Hematopoietic multipotent progenitor cell (in vitro differentiated cells): Measurements from ENCODE around the gene NOXA1. TPM values are rescaled to one million over a fixed set of nuclear protein-coding genes. Genes with fewer than 3 reads are reported as not detected.
"Not testable (repeated sequence)": the region's sequence is repeated elsewhere in the genome, so short reads cannot be mapped to it uniquely, and the experiment has no call there.

Source experiments
- DNase-seq, 3 donors: peaks; one replicate each; pipeline ENCODE4 v3.0.0-alpha.2; 2011 to 2015; ENCODE audit warnings: low read depth in 2 of 3, low spot score in 2 of 3
- total RNA-seq: library from RNA; depleted of rRNA; stranded (reverse); fragments of >200 nt; gene quantifications from one replicate; pipeline ENCODE4 v1.2.3, GENCODE V29; 2012

NOXA1 gene
- total RNA-seq, 1 donor: 4.6 TPM

DNA sequence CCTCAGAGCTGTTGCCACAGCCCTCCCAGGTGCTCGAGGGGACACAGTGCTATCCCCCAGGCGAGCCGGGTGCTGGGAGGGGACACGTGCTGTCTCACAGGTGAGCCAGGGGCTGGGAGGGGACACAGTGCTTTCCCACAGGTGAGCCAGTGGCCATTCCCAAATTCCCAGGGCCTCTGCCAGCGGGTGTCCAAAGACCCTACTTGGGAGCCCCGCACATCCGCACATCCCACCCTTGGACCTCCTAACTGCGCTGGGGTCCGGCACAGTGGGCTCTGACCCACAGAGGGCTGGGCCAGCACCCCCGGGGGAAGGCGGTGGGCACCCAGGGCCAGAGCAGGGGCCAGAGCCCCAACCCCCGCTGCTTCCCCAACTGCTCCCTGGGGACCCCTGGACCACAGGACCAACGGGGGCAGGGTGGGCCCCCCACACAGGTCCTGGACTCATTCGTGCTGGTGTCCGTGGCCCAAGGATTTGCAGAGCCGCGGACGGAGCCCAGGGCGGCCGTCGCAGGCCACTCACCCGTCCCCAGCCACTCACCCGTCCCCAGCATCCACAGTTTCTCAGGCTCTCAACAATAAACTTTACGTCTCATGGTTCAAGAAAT is 18.1 kb upstream of the NOXA1 start:
- DNase-seq: no peak

DNA sequence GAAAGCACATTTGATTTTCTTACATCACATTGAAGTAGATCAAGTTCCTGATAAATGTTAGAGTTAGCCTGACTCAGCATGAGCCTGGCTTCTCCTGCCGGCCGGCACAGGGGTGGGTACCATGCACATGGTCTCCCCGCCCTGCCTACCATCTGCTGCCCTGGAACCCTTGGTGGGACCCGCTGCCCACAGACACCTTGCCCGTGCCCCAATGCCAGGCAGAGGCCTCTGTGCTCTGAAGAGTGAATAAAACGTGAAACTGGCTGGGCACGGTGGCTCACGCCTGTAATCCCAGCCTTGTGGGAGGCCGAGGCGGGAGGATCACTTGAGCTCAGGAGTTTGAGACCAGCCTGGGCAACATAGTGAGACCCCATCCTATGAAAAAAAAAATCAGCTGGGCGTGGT is 17.5 kb upstream of the NOXA1 start:
- DNase-seq: peak in 1 of 3 donors; percentile 54

DNA sequence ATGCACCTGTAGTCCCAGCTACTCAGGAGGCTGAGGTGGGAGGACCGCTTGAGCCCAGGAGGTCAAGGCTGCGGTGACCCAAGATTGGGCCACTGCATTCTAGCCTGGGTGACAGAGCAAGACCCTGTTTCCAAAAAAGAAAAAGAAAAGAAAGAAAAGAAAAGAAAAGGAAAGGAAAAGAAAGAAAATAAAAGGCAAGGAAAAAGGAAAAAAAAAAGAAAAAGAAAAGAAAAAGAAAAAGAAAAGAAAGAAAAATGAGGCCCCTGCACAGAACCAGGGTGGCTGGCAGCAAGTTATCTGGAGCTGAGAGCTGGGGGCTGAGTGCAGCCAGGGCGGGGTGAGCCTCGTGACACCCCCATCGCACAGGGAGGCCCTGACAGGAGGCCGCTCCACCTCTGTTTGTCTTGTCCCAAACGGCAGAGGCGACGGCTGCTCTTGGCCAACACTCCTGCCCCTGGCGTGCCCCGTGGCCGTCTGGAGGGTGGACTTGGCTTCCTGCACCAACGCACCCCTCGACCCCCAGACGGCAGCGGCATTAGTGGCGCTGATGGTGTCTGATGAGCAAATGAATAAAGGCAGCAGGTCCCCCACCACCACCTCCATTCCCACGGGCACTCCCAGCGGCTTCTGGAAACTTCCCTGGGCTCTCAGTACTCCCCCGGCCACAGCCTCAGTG is 17.0 kb upstream of the NOXA1 start:
- DNase-seq: no peak

DNA sequence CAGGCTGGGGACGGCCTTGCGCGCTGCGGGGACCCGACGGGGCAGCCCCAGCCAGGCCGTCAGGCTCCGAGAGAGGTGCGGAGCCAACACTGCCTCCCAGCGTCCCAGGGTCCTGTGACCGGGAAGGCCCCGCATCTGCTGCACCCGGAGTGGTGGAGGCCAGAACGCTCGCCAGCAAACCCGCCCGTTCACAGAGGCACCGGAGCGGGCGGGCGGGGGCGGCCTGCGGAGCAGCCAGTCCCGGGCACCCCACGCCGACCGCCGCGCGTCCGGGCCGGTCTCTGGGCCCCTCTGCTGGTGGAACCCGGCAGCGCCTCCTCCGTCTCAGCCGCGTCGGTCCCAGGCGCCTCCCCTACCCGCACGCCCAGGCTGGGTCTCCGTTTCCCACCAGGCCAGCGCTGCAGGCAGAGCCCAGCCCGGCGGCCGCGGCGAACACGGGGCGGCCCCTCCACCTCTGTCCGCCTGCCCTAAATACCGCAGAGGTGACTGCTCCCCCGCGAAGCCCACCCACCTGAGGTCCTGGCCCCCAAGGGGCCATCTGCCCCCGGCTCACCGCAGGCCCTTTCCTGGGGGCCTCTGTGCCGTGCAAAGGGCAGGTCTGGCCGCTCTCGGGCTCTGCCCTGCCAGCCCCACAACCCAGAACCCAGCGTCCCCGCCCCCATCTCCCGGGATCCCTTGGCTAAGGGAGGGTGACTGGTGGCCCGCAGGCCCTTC is 16.2 kb upstream of the NOXA1 start:
- peak in 2 of 3 donors; percentile 74 to 76 for DNase-seq

DNA sequence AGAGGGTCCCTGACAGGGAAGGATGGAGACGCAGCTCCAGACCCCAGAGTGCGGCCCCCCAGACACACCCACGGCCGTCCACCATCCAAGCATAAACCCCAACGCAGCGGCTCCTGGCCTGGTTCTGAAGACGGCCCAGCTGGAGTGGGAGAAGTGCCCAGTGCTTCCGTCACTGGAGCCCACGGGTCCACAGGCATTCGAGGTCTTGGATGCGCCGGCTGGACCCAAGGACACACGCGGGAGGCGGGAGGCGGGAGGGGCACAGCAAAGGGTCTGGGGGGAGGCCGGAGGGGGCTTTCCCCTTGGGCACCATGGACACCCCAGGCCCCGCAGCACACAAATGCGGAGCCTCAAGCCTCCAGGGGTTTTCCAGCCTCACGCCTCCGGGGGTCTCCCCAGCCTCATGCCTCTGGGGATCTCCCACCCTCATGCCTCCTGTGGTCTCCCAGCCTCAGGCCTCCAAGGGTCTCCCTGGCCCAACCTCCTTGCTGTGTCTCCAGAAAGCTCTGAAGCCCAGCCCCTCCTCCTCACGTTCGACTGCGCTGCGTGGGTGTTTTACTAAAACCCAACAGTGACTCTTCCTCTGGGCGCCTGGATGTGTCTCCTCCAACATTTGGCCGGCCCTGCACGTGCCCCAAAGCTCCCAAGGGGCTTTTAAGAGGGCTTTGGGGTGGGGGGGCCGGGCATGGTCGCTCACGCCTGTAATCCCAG is 15.4 kb upstream of the NOXA1 start:
- DNase-seq: no peak

DNA sequence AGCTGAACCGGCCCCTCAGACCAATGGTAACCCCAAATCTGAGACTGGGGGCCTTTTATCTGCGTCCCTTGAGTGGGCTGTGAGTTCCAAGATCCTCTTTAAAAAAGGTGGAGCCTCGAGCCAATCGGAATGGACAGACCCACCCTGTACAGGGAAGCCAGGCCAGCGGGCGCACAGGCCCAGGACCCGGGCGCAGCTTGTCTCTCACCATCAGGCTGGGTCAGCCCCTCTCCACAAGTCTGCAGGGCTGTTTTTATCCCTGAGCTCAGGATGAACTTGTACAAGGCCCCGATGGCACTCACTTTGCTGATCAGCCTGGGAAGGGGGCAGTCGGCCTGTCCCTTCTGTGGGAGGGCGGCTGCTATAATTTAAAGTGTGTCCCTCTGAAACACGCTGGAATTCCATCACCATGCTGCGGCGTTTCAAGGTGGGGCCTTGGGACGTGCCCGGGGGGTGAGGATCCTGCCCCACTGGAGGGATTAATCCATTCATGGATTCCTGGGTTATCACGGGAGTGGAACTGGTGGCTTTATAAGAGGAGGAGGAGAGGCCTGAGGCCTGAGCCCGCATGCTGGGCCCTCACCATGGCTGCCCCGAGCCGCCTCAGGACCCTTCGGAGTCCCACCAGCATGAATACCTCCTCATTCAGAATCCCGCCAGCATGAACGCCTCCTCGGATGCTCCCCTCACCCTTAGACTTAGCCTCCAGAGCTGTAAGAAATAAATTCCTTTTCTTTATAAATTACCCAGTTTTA is 14.4 kb upstream of the NOXA1 start:
- no peak for DNase-seq

DNA sequence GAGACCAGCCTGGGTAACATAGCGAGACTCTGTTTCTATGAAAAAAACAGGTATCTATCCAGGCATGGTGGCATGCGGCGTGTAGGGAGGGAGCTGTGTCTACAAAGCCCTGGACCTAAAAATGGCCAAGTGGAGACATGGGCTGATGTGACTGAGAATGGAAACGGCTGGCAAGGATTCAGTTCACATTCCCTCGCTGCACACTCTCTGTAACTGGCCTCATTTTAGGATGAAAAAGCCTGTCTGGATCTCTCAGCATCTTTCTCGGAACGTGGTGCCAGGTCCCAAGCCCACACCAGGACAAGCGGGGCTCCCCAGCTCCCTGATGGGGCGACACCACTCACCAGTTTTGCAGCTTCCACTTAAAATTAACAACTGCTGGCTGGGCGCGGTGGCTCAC is 13.7 kb upstream of the NOXA1 start:
- DNase-seq: no peak

DNA sequence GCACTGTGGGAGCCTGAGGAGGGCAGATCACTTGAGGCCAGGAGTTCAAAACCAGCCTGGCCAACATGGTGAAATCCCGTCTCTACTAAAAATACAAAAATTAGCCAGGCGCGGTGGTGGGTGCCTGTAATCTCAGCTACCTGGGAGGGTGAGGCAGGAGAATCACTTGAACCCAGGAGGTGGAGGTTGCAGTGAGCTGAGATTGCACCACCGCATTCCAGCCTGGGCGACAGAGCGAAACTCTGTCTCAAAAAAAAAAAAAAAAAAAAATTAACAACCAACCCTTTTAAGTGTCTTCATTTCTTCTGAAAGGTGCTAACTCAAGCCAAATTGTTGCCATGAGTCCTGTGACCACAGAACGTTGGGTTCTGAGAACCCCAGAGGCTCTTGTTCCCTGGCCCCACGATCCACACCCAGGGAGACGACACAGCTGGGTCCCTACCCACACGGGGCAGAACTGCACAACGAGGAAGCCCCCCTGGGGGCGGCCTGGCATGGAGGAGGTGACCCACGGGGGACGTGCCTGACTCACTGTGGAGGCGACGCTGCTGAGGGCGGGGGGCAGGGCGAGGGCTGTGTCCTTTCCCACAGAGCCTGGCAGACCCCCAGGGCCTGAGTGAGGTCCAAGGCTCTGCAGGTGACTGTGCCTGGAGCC is 12.8 kb upstream of the NOXA1 start:
- not testable (repeated sequence) for DNase-seq

DNA sequence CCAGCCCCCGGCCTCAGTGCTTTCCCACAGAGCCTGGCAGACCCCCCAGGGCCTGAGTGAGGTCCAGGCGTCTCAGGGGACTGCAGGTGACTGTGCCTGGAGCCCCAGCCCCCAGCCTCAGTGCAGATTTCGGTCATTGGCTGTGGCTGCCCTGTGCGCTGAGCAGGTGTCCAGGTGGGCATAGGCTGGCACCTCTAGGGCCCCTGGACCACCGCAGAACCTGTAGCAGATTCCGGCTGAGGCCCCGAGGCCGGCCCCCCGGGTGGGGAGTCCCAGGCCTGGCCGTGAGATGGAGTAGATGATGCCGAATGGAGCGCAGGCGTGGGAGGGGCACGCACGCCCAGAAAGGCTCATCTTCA is 12.3 kb upstream of the NOXA1 start:
- no peak for DNase-seq

DNA sequence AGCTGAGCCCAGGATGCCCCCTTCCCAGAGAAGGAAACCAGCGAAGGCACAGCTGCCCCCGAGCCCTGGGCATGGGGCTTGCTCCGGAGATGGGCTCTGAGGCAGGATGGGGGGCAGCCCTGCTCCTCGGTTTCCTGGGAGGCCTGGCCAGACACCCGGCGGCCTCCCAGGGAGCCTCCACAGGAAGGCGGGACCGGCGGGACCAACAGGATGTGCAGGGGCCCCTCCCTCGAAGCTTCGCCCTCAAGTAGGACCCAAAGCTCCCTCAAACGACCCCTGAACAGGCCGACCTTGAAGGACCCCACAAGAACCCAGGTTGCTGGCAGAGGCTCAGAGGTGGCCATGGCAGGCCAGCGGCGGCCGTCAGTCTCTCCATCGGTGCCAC is 11.9 kb upstream of the NOXA1 start:
- DNase-seq: no peak

DNA sequence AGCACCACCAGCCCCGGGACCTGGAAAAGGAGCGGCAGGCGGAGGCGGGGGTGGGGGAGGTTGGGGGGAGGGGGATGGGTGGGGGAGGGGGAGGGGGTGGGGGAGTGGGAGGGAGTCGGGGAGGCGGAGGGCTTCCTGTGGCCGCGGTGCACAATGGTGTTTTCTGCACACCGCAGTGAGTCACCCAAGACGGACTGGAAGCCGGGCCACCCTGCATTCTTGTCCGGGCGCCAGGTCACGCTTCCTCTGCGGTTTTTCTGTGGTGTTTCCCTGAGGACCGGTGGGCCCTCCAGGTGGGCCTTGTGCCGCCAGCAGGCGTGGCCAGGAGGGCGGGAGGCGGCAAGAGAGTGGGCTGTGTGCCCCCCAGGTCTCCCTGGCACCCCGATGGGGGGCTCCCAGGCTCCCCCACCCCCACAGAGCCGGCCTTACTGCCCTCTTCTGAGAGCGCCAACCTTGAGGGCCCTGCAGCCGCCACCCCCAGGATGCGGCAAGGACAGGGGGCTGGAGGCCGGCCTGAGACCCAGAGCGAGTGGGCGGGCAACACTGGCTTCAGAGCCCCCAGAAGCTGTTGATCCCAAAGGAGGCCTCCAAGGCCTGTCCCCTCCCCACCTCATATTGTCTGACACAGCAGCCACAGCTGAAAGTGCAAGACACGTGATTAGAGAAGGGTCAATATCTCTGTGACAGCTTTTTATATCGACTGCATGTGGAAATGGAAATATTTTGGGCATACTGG is 11.4 kb upstream of the NOXA1 start:
- peak in 2 of 3 donors; percentile 86 to 92 for DNase-seq

DNA sequence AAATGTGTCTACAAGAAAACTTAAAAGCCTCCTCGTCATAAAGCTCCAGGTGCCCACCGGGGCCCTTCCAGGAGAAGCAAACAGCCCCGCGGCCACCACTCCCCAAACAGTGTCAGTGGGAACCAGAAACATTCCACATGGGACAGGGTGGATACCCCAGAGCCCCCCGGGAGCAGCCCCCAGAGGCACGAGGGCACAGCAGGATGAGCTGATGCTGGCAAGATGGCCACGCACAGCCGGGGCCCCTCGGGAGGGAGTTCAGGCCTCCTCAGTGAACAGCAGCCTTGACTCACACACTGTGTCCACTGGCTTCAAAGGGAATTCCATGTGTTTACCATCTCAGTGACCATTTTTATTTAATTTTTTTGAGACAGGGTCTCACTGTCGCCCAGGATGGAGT is 10.8 kb upstream of the NOXA1 start:
- DNase-seq: no peak

DNA sequence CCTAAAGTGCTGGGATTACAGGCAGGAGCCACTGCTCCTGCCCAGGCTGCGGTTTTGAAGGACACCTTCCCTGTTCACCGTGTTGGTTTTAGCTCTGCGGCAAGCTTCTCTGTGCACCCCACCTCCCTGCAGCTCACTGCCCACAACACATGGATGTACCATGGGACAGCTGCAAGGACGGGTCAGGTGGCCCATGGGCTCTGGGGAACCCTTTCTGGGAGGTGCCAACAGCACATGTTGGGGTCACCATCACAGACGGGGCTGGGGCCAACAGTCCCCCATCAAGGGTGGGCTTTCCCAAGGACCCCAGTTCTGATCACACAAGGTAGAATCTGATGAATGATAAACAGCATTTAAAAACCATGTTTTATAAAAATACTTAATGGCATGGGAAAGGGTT is 7.7 kb upstream of the NOXA1 start:
- no peak for DNase-seq

DNA sequence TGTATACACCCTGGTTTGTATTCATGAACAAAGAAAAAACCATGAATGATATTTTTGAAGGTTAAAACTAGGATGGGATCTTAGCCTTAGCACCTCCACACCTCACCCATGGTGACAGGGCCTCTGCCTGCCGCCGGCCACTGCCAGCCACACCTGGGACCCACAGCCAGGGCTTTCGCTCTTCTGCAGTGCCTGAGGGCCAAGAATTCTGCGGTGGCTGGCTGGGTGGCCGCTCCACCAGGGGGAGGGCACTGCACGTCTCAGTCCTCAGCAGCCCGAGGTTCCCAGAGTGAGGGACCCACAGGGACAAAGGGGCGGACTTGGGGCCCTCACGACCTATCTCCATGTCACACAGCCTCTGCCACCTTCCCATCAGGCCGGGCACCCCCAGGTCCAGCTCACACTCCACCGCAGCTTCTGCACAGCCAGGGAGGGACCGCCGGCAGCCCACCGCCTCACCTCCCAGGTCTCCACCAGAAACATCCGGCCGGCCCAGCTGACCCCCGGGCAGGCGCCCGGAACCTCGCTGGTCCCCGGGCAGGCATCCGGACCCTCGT is 7.1 kb upstream of the NOXA1 start:
- DNase-seq: no peak

DNA sequence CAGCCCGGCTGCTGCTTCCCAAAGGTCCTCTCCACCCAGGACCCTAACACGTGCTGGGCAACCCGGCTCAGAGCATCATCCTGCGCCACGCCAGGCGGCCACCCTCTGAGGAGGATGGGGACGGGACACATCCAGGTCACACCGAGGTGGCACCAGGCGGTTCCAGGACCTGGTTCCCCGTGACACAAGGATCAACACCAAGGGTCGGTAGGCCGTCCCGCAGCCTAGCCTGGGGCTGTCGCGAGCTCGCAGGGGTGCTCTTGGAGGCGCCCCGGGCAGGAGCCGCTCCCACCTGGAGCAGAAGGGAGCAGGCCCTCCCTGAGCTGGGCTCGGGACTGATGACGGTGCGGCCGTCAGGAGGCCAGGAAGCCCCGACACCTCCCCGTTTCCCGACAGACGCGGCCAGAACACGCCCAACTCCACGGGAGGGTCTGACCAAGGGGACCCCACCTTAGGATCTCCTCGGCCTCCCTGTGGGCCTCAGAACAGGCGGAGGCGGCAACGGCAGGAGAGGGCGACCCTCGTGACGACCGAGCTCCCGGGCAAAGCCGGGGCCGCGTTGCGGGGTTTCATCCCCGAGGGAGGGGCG is 6.5 kb upstream of the NOXA1 start:
- no peak for DNase-seq

DNA sequence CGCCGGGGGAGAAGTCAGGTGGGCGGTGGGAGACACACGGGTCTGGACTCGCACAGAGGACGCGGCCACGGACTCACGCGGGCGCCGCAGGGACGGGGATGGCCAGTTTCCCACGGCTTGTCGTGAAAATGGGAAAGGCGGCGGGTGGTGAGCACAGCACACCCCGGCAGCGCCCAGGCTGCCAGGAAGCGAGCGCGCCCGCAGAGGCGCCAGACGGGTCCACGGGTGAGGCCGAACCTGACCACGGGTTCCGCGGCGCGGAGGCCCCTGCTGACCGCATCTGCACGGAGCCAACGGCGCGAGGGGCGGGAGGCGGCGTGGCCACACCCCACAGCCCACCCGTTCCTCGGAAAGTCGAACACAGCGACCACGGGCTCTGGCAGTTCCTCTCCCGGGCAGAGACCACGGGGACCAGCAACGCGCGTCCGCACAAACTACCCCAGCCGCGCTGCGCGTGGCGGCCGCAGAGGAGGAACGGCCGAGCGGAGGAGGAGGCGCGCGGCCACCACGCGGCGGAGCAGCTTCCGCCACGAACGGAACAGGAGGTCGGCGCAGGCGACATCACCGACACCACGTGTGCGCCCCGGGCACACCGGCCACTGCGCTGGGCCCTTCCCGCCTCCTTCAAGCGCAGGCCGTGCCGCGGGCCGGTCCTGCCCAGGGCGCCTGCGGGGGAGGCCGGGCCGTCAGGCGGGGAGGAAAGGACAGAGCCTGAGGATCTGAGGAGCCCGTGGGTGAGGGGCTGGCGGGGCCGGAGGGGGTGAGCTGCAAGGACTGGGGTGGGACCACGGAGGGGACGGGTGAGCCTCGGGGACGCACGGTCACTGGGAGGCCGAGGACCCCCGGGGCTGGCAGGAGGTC is 5.8 kb upstream of the NOXA1 start:
- DNase-seq: no peak

DNA sequence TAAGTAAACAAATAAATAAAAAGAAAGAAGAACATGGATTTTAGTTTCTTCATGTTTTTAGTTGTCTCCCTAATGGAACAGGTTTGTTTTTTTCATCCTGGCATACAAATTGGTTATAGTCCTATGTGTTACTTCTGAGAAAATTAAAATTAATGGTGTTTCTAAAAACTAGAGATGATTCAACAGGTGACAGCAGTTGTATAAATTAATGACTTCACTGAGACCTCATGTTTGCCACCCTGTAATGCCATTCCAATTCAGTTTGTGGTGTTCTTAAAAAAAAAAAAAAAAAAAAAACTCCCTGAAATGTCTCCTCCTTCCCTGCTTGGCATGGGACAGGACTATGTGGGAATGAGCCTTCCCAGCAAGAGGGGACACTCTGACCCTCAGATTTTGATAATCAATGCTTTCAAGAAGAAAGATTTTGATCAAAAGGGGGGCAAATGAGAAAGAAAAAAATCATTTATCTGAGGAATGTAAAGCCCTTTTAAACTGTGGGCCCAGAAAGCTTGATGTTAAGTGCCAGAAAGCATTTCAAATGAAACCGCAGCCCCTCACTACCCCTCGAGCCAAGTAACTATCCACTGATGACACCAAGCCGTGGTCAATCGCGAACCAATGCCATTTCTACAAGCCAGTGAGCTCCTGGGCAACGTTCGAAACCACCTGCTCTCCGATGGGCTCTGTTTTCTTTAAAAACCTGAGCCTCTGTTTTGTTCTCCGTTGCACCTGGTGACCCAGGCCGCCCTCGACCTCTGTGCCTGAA is 1.2 kb upstream of the NOXA1 start:
- DNase-seq: no peak
